A549 (cell line): ENCODE results near the gene MINDY4.

Experiments
- HOXB5 ChIP-seq: fragments of 250-450 bp; sonication (Bioruptor Pico); IDR thresholded peaks from 2 replicates; pipeline ENCODE4 v1.5.0; 2020; ENCODE audit warnings: mild to moderate bottlenecking, moderate library complexity
- POLR2A ChIP-seq: IDR thresholded peaks from 2 replicates; pipeline ENCODE4 v1.6.1; 2012; ENCODE audit warnings: mild to moderate bottlenecking, low read length
- SMC3 ChIP-seq: fragments of >200 bp; sonication (Bioruptor Twin); formaldehyde crosslinking; IDR thresholded peaks from 3 replicates; pipeline ENCODE4 v1.6.1; 2018; ENCODE audit warnings: inconsistent platforms
- SREBF2 ChIP-seq: fragments of 450-650 bp; IDR thresholded peaks from 2 replicates; pipeline ENCODE4 v1.6.1; 2014; ENCODE audit warnings: mild to moderate bottlenecking, moderate library complexity
- TF ChIP-seq, protein P1 (sequence below): fragments of >200 bp; sonication (Bioruptor Twin); formaldehyde crosslinking; IDR thresholded peaks from 3 replicates; pipeline ENCODE4 v1.5.1; 2016
- TF ChIP-seq, protein P2 (sequence below): fragments of 150-350 bp; IDR thresholded peaks from 2 replicates; pipeline ENCODE4 v1.6.1; 2014; ENCODE audit warnings: low read depth, mild to moderate bottlenecking, low read length

DNA sequence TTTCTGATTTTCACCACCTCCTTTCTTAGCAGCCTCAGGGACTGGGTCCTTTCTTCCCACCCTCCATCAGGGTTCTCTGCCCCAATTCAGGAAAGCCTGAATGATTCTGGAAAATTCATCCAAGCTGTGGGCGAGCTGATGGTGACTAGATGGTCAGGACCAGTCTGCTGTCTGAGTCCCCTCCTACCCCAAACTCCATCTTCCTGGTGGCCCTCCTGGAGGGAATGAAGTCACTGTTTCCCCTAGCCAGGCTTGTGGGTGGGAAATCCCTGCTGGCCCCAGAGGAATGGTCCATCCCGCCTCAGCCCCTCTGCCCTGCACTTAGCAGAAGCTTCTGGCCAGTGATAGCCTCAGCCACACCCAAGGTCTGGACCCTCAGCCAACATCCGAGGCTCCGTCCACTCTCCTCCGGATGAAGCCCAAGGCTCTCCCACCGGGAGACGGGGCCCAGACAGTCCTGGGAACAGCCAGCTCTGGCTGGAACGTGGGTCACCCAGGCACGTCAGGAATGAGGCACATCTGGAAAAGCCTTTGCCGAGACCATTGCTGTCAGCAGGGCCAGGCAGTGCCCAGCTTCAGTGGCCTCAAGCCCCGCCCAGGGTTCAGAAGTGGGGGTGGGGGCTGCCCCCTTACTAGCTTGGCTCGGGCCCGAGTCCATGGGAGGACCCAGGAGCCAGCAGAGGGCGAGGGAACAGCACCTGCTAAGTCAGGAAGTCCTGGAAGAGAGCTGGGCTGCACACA is 136.5 kb downstream of the MINDY4 start:
- TF ChIP-seq, protein P1, sequence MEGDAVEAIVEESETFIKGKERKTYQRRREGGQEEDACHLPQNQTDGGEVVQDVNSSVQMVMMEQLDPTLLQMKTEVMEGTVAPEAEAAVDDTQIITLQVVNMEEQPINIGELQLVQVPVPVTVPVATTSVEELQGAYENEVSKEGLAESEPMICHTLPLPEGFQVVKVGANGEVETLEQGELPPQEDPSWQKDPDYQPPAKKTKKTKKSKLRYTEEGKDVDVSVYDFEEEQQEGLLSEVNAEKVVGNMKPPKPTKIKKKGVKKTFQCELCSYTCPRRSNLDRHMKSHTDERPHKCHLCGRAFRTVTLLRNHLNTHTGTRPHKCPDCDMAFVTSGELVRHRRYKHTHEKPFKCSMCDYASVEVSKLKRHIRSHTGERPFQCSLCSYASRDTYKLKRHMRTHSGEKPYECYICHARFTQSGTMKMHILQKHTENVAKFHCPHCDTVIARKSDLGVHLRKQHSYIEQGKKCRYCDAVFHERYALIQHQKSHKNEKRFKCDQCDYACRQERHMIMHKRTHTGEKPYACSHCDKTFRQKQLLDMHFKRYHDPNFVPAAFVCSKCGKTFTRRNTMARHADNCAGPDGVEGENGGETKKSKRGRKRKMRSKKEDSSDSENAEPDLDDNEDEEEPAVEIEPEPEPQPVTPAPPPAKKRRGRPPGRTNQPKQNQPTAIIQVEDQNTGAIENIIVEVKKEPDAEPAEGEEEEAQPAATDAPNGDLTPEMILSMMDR: no peak
- TF ChIP-seq SREBF2 (no peak), POLR2A (no peak), SMC3 (no peak), HOXB5 (CRISPR knock-in tag) (no peak)
- TF ChIP-seq, protein P2, sequence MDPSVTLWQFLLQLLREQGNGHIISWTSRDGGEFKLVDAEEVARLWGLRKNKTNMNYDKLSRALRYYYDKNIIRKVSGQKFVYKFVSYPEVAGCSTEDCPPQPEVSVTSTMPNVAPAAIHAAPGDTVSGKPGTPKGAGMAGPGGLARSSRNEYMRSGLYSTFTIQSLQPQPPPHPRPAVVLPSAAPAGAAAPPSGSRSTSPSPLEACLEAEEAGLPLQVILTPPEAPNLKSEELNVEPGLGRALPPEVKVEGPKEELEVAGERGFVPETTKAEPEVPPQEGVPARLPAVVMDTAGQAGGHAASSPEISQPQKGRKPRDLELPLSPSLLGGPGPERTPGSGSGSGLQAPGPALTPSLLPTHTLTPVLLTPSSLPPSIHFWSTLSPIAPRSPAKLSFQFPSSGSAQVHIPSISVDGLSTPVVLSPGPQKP: no peak
